GM12892 (cell line): ENCODE data around the gene KLHL35.
A peak's percentile ranks its signal among the peaks of the same experiment; 100 is the strongest.

Experiments used
- DNase-seq: peaks from one replicate; pipeline ENCODE4 v3.0.0; 2011; ENCODE audit not compliant: insufficient read length
- FAIRE-seq: peaks from 2 replicates; lab custom pipeline; 2011; peaks lifted over from hg19 to GRCh38; lab: Jason Lieb, UNC
- POLR2A ChIP-seq: IDR thresholded peaks from 2 replicates; pipeline ENCODE4 v1.6.1; 2011; ENCODE audit warnings: low read depth, low read length, control low read depth
- POLR2AphosphoS5 ChIP-seq: IDR thresholded peaks from 2 replicates; pipeline ENCODE4 v1.6.1; 2011; ENCODE audit warnings: low read depth, low read length, control low read depth
- TAF1 ChIP-seq: IDR thresholded peaks from 2 replicates; pipeline ENCODE4 v1.6.1; 2011; ENCODE audit warnings: low read depth, mild to moderate bottlenecking, control low read depth, low read length, borderline replicate concordance

Gene KLHL35

GRCh38 chr11:75434886-75435570, 2.0 kb upstream of the KLHL35 start:
- no peak for DNase-seq
- FAIRE-seq: no peak
- TF ChIP-seq TAF1 (no peak), POLR2AphosphoS5 (no peak), POLR2A (no peak)

- no peak for FAIRE-seq
- no peak for DNase-seq
Observed at GRCh38 chr11:75434051-75434450, 1.0 kb upstream of the KLHL35 start.

DNA sequence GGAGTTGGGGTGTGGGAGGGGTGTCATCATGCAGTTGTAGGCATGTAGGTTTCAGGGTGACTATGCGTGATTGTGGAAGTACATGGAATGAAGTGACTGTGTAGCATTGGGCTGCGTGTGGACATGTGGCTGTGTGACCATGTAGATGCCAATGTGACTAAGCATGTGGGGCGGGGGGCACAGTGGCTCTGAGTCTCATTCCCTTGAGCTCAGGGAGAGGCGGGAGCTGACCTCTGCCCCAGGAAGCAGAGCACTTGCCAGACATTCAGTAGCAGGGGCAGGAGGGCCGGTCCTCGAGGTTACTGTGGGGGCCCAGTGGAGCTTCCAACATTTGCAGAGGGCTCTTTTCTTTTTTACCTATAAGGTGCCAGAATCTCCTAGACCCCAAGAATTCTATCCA, 440 bp upstream of the KLHL35 start:
- DNase-seq (no peak), FAIRE-seq (no peak)
- 0 out of 2 replicates have a peak, but pooled peaks have one; percentile 9 for TF ChIP-seq POLR2AphosphoS5
- TF ChIP-seq POLR2A: no peak
- no peak for TF ChIP-seq TAF1

More at GRCh38 chr11:75434051-75434450, 1.0 kb upstream of the KLHL35 start:
- TF ChIP-seq POLR2AphosphoS5 (no peak), POLR2A (no peak), TAF1 (no peak)

GRCh38 chr11:75431533-75432525, 1.2 kb downstream of the KLHL35 start:
- FAIRE-seq (no peak), DNase-seq (no peak)
- TF ChIP-seq POLR2AphosphoS5: no peak
- TF ChIP-seq POLR2A: no peak
- TF ChIP-seq TAF1: no peak

DNA sequence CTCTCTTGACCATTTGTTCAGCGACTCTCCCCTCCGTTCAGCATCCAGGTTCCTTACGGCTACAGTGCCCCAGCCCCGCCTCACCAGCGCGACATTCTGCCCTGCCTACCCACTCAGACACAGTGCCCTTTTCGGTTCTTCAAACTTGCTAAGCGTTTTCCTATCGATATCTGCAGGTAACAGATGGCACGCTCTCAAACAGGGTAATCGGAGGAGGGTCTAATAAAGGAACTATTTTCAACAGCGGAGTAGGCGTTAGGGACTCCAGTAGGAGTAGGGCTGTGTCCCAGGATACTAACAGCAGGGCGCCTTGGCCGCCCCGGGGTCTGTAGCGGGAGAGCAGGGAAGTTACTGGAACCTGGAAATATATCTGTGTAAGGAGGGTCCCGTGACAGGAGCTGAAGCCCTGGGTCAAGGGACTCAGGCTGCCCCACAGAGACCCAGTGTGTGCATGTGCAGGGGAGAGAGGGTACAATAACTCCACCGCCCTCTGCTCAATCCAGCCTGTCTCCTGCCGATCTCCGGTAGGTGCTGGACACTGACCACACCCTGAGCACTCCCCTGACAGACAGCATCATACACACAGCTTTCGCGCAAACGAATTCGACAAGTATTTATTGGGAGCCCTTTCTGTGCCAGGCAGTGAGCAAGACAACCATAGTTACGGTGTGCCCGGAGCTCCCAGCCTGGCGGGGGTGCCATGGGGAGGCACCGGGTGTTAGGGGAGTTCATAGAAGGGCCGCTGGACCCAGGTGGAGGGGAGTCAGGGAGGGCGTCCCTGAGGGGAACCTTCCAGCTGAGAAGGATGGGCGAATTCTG, 2.1 kb downstream of the KLHL35 start:
- DNase-seq: no peak
- no peak for TF ChIP-seq TAF1
- no peak for TF ChIP-seq POLR2A
- no peak for FAIRE-seq

GRCh38 chr11:75429902-75430713, 2.9 kb downstream of the KLHL35 start:
- FAIRE-seq (peak; percentile 88), DNase-seq (peak; percentile 61)
- peak; percentile 22; the same call in 1 of the 2 replicates for TF ChIP-seq POLR2A
- no peak for TF ChIP-seq POLR2AphosphoS5
- TF ChIP-seq TAF1: no peak

DNA sequence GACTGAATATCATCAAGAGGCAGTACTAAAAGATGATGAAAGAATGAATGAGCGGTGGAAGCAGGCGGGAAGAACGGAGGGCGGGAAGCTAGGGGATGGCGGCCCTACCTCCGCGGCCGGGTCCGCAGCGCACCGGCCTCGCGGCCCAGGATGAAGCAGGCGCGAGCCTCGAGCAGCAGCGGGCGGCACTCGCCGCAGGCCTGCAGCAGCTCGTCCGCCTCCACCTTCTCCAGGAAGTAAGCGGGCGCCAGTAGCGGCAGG, 3.4 kb downstream of the KLHL35 start:
- no peak for FAIRE-seq
- DNase-seq: no peak
- TF ChIP-seq POLR2A (no peak), POLR2AphosphoS5 (no peak), TAF1 (no peak)

- FAIRE-seq (no peak), DNase-seq (no peak)
- no peak for TF ChIP-seq POLR2A
- no peak for TF ChIP-seq POLR2AphosphoS5
- TF ChIP-seq TAF1: no peak
Observed at GRCh38 chr11:75428989-75429640, 3.9 kb downstream of the KLHL35 start.

DNA sequence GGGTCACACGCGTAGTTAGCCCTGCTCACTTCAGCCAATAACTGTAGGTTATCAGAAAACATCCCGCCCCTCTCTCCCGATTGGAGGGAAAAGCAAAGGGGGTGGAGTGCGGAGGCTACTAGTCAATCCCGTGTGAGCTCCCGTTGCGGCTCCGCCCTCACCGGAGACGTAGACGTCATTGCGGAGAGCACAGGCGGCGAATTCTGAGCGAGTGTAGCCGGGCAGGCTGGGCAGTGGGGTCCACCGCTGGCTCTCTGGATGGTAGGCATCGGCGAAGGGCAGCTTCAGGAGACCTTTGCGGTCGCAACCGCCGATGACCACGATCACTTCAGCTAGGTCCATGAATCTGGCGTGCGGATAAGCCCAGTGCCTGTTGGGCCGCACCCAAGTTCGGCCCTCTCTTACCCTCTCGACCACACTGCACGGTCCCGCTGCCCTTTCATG, 4.7 kb downstream of the KLHL35 start:
- FAIRE-seq: peak; percentile 94
- peak; percentile 91 for DNase-seq
- no peak for TF ChIP-seq POLR2AphosphoS5
- TF ChIP-seq TAF1: no peak
- no peak for TF ChIP-seq POLR2A

DNA sequence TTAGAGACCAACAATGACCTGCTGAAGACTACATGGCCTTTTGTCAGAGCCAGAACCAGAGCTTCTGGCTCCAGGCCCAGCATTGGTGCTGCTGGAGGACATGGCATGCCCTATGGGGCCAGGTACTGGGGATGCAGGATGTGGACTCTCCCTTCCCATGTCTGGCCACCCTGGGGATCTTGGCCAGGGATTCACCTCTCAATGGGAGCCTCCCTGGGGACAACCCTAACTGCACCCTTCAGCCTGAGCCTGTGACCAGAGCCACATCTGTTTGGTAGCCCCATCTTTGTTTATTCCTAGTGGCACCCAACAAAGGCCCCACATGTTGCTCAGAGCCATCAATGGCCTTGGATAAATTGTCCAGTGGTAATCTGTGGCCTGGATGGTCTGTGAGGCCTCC, 5.8 kb downstream of the KLHL35 start:
- no peak for TF ChIP-seq POLR2A
- no peak for TF ChIP-seq POLR2AphosphoS5
- no peak for TF ChIP-seq TAF1
- DNase-seq: no peak
- FAIRE-seq: no peak
